ENCODE measurements around the gene SRGAP2B.
"Not testable (repeated sequence)": the region's sequence is repeated elsewhere in the genome, so short reads cannot be mapped to it uniquely, and the experiment has no call there.

GRCh38 chr1:144981157-144981556 lies 114.0 kb downstream of the SRGAP2B start:
- not testable (repeated sequence) for TF ChIP-seq CTCF, POLR2A (IDR thresholded peaks at IDR 0.05)
